ENCODE data around the gene GALNT2.

DNA sequence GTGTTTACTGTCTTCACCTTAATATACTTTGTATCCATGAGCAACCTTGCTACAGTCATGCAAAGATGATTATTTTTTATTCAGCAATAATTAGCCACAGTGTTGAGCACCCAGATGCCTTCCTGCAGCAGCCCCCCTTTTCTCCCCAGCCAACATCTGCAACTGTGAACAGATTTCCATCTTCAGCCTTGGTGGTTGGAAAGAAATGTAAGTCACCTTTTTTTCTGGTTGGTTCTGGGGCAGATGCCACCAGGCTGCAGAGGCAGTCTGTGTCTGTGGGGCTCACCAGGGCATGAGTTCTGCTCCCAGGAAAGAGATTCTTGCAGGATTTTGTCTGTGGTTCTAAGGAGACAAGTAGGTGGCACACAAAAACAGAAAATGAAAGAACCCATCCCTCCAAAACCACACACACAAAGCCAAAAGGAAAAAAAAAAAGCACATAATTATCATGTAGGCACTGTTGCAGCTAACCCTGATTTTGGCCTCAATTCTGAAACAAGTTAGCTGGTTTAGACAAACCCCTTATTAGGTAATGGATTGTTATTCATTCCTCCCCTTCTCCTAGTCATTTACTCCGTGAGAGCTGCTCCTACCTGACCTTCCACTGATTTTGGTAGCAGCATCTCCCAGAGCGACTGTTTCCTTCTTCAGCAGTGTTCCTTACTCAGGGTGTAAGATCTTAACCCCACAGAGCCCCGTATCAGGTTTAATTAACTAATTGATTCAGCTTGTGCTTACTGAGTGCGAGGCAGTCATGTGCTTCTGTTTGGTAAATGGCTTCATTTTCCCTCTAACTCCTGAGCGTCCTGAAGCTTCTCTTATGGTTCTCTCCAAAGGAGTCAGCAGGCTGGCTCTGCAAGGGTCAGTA lies 36.5 kb downstream of the GALNT2 start:
- TF ChIP-seq POLR2AphosphoS5 (IDR thresholded peaks at IDR 0.05; ENCODE audit: low read depth, low read length) (no peak), SIN3A (IDR thresholded peaks at IDR 0.05; ENCODE audit: borderline replicate concordance, insufficient read depth, low read length) (no peak), TAF1 (IDR thresholded peaks at IDR 0.05; ENCODE audit: borderline replicate concordance, insufficient read depth, low read length) (no peak)
